Subcutaneous abdominal adipose tissue (tissue), 5 donors: ENCODE results near the gene MTUS2.
"Not testable (repeated sequence)": the region's sequence is repeated elsewhere in the genome, so short reads cannot be mapped to it uniquely, and the experiment has no call there.

ENCODE experiments used
- H3K27ac ChIP-seq: one replicate; pipeline ENCODE4 v1.7.0; 2013; ENCODE audit warnings: low read depth, mild to moderate bottlenecking, inconsistent platforms, low read length, moderate library complexity
- H3K27me3 ChIP-seq, 5 donors: one replicate each; pipeline ENCODE4 v1.7.0; 2013; ENCODE audit warnings: low read length in 5 of 5, inconsistent platforms in 1 of 5; ENCODE audit not compliant: control insufficient read depth in 5 of 5, insufficient read depth in 4 of 5
- H3K36me3 ChIP-seq, 5 donors: one replicate each; pipeline ENCODE4 v1.7.0; 2013; ENCODE audit warnings: low read length in 5 of 5; ENCODE audit not compliant: control insufficient read depth in 5 of 5, insufficient read depth in 5 of 5
- H3K4me1 ChIP-seq, 5 donors: one replicate each; pipeline ENCODE4 v1.7.0; 2013; ENCODE audit warnings: low read length in 5 of 5, mild to moderate bottlenecking in 3 of 5, moderate library complexity in 1 of 5; ENCODE audit not compliant: control insufficient read depth in 5 of 5, insufficient read depth in 5 of 5
- H3K4me3 ChIP-seq, 5 donors: one replicate each; pipeline ENCODE4 v1.7.0; 2013; ENCODE audit warnings: low read length in 5 of 5, low read depth in 1 of 5
- H3K9ac ChIP-seq, 5 donors: one replicate each; pipeline ENCODE4 v1.7.0; 2013; ENCODE audit warnings: low read length in 5 of 5, mild to moderate bottlenecking in 4 of 5, moderate library complexity in 3 of 5
- H3K9me3 ChIP-seq, 5 donors: one replicate each; pipeline ENCODE4 v1.7.0; 2013; ENCODE audit warnings: low read length in 5 of 5; ENCODE audit not compliant: control insufficient read depth in 5 of 5
- donor health status: healthy.
- donor health status: healthy.
- donor health status: healthy.
- donor health status: healthy.
- donor health status: healthy.

Gene MTUS2

GRCh38 chr13:29182216-29182615 is 362.1 kb downstream of the MTUS2 start:
- H3K9ac ChIP-seq: no peak overlapping the region
- peaks cover 2 to 16% (median 12%) of the 10 kb centered on the region in 5 donors for H3K9me3 ChIP-seq
- H3K36me3 ChIP-seq: no peaks in the 10 kb centered on the region
- no peak overlapping the region for H3K4me3 ChIP-seq
- H3K4me1 ChIP-seq: no peaks in the 10 kb centered on the region
- H3K27ac ChIP-seq: no peak overlapping the region
- H3K27me3 ChIP-seq: peaks cover 0 to 3% (median 0%) of the 10 kb centered on the region in 5 donors

- Histone ChIP-seq H3K27ac (no peak overlapping the region), H3K4me1 (no peaks in the 10 kb centered on the region)
Measured at GRCh38 chr13:29185926-29186325, 365.8 kb downstream of the MTUS2 start.

GRCh38 chr13:29187584-29187983 is 367.4 kb downstream of the MTUS2 start:
- H3K27me3 ChIP-seq: peaks cover 0 to 2% (median 0%) of the 10 kb centered on the region in 5 donors
- no peak overlapping the region for H3K9ac ChIP-seq
- no peaks in the 10 kb centered on the region for H3K4me1 ChIP-seq
- H3K36me3 ChIP-seq: no peaks in the 10 kb centered on the region
- peaks cover 2 to 25% (median 18%) of the 10 kb centered on the region in 5 donors for H3K9me3 ChIP-seq
- H3K4me3 ChIP-seq: no peak overlapping the region
- H3K27ac ChIP-seq: no peak overlapping the region

More at GRCh38 chr13:29185926-29186325, 365.8 kb downstream of the MTUS2 start:
- no peaks in the 10 kb centered on the region for H3K36me3 ChIP-seq
- no peak overlapping the region for H3K9ac ChIP-seq
- H3K9me3 ChIP-seq: peaks cover 2 to 25% (median 18%) of the 10 kb centered on the region in 5 donors
- peaks cover 0 to 3% (median 0%) of the 10 kb centered on the region in 5 donors for H3K27me3 ChIP-seq
- no peak overlapping the region for H3K4me3 ChIP-seq

GRCh38 chr13:29190298-29190697 is 370.2 kb downstream of the MTUS2 start:
- Histone ChIP-seq H3K27me3 (no peaks in the 10 kb centered on the region), H3K9me3 (peaks cover 2 to 14% (median 7%) of the 10 kb centered on the region in 5 donors), H3K9ac (no peak overlapping the region), H3K4me1 (no peaks in the 10 kb centered on the region), H3K36me3 (no peaks in the 10 kb centered on the region), H3K4me3 (no peak overlapping the region), H3K27ac (no peak overlapping the region)

- Histone ChIP-seq H3K9me3 (peaks cover 0 to 8% (median 5%) of the 10 kb centered on the region in 5 donors), H3K4me3 (no peak overlapping the region), H3K27ac (no peak overlapping the region), H3K27me3 (no peaks in the 10 kb centered on the region), H3K4me1 (no peaks in the 10 kb centered on the region), H3K9ac (no peak overlapping the region), H3K36me3 (no peaks in the 10 kb centered on the region)
Measured at GRCh38 chr13:29193083-29193482, 372.9 kb downstream of the MTUS2 start.

GRCh38 chr13:29195456-29195855 is 375.3 kb downstream of the MTUS2 start:
- no peak overlapping the region for H3K9ac ChIP-seq
- no peak overlapping the region for H3K4me3 ChIP-seq
- H3K27ac ChIP-seq: no peak overlapping the region
- H3K9me3 ChIP-seq: peaks cover 0 to 6% (median under 1%) of the 10 kb centered on the region in 5 donors
- H3K4me1 ChIP-seq: no peaks in the 10 kb centered on the region
- no peaks in the 10 kb centered on the region for H3K27me3 ChIP-seq
- H3K36me3 ChIP-seq: no peaks in the 10 kb centered on the region

GRCh38 chr13:29196409-29197074 is 376.4 kb downstream of the MTUS2 start:
- H3K27me3 ChIP-seq: no peaks in the 10 kb centered on the region
- H3K4me3 ChIP-seq: no peak overlapping the region
- H3K27ac ChIP-seq: no peak overlapping the region
- no peaks in the 10 kb centered on the region for H3K36me3 ChIP-seq
- peaks cover 0 to 6% (median 2%) of the 10 kb centered on the region in 5 donors for H3K9me3 ChIP-seq
- H3K4me1 ChIP-seq: no peaks in the 10 kb centered on the region
- no peak overlapping the region for H3K9ac ChIP-seq

GRCh38 chr13:29202753-29203152 is 382.6 kb downstream of the MTUS2 start:
- not testable (repeated sequence) for H3K4me3 ChIP-seq, H3K27ac ChIP-seq, H3K36me3 ChIP-seq, H3K9ac ChIP-seq, H3K27me3 ChIP-seq, H3K4me1 ChIP-seq
- H3K9me3 ChIP-seq: peaks cover 0 to 10% (median 7%) of the 10 kb centered on the region in 5 donors

GRCh38 chr13:29204651-29205050 is 384.5 kb downstream of the MTUS2 start:
- Histone ChIP-seq H3K4me3 (no peak overlapping the region), H3K9ac (no peak overlapping the region), H3K9me3 (peaks cover 0 to 10% (median 7%) of the 10 kb centered on the region in 5 donors), H3K36me3 (no peaks in the 10 kb centered on the region), H3K4me1 (no peaks in the 10 kb centered on the region), H3K27ac (no peak overlapping the region), H3K27me3 (no peaks in the 10 kb centered on the region)

- Histone ChIP-seq H3K4me3 (no peak overlapping the region), H3K4me1 (no peaks in the 10 kb centered on the region), H3K27ac (no peak overlapping the region), H3K9me3 (peaks cover 0 to 8% (median 4%) of the 10 kb centered on the region in 5 donors), H3K27me3 (no peaks in the 10 kb centered on the region), H3K36me3 (no peaks in the 10 kb centered on the region), H3K9ac (no peak overlapping the region)
Measured at GRCh38 chr13:29210676-29211075, 390.5 kb downstream of the MTUS2 start.
